Right lung (tissue), 10 donors: ENCODE measurements around the gene SPDYE6. TPM values are rescaled to one million over a fixed set of nuclear protein-coding genes. Genes with fewer than 3 reads are reported as not detected.
"Not testable (repeated sequence)": the region's sequence is repeated elsewhere in the genome, so short reads cannot be mapped to it uniquely, and the experiment has no call there.

ENCODE experiments used
- DNase-seq, 2 donors: peaks; one replicate each; pipeline ENCODE4 v3.0.0-alpha.2; 2013
- long read RNA-seq, 8 donors: transcript quantifications; one replicate each; lab custom pipeline, GENCODE V29; 2026
- polyA plus RNA-seq, 5 donors: library from polyadenylated mRNA; unstranded; fragments of 120-200 nt; gene quantifications; one replicate each; pipeline versions ENCODE4 v1.2.1 to v1.2.3, GENCODE V29; 2013; ENCODE audit warnings: inconsistent platforms in 1 of 5, low replicate concordance in 1 of 5; ENCODE audit not compliant: insufficient read length in 5 of 5, insufficient read depth in 1 of 5

The SPDYE6 gene
- polyA plus RNA-seq: 1 to 10 TPM; 2.0 to 8.6 (median 3.2) TPM
- long read RNA-seq, donor 1, partial matches to known transcripts: 9 of 9 reads
- long read RNA-seq, donor 1, other reads (novel, unspliced or antisense): 0 of 9 reads
- long read RNA-seq, donor 2: 0 reads
- long read RNA-seq, donor 3: 0 reads
- long read RNA-seq, donor 4: 0 reads
- long read RNA-seq, donor 5: 0 reads
- long read RNA-seq, donor 6, partial matches to known transcripts: 12 of 12 reads
- long read RNA-seq, donor 6, other reads (novel, unspliced or antisense): 0 of 12 reads
- long read RNA-seq, donor 7: 0 reads
- long read RNA-seq, donor 8: 0 reads

- not testable (repeated sequence) for DNase-seq
Observed at GRCh38 chr7:102356344-102356743, at the start of gene SPDYE6. TSS of gene SPDYE6 (minus strand) at chr7:102356444. CDS start at chr7:102356023, 421 bp downstream.

- DNase-seq: not testable (repeated sequence)
Observed at GRCh38 chr7:102404862-102405188, 48.6 kb upstream of the SPDYE6 start.

- DNase-seq: no peak
Observed at GRCh38 chr7:102404005-102404861, 48.0 kb upstream of the SPDYE6 start.

GRCh38 chr7:102403563-102403962 is 47.3 kb upstream of the SPDYE6 start:
- no peak for DNase-seq

GRCh38 chr7:102400360-102400759 is 44.1 kb upstream of the SPDYE6 start:
- DNase-seq: no peak

- no peak for DNase-seq
Observed at GRCh38 chr7:102398543-102398942, 42.3 kb upstream of the SPDYE6 start.

- no peak for DNase-seq
Observed at GRCh38 chr7:102396710-102397019, 40.4 kb upstream of the SPDYE6 start.

- DNase-seq: peak; percentile 90 to 92
Observed at GRCh38 chr7:102395873-102396709, 39.8 kb upstream of the SPDYE6 start, which contains the start of gene PRKRIP1. TSS of gene PRKRIP1 (plus strand) at chr7:102396363. CDS start at chr7:102396412, 49 bp downstream.

- no peak for DNase-seq
Observed at GRCh38 chr7:102395592-102395872, 39.3 kb upstream of the SPDYE6 start.

- DNase-seq: no peak
Observed at GRCh38 chr7:102393467-102393866, 37.2 kb upstream of the SPDYE6 start.

GRCh38 chr7:102392330-102392729 is 36.1 kb upstream of the SPDYE6 start:
- no peak for DNase-seq

- peak; percentile 47 to 71 for DNase-seq
Observed at GRCh38 chr7:102390697-102391484, 34.6 kb upstream of the SPDYE6 start.

GRCh38 chr7:102389810-102390209 is 33.6 kb upstream of the SPDYE6 start:
- DNase-seq: no peak

GRCh38 chr7:102387064-102387463 is 30.8 kb upstream of the SPDYE6 start:
- DNase-seq: no peak

- DNase-seq: not testable (repeated sequence)
Observed at GRCh38 chr7:102381696-102382425, 25.6 kb upstream of the SPDYE6 start.

GRCh38 chr7:102380837-102381236 is 24.6 kb upstream of the SPDYE6 start:
- not testable (repeated sequence) for DNase-seq

- DNase-seq: no peak
Observed at GRCh38 chr7:102376964-102377466, 20.8 kb upstream of the SPDYE6 start.

- not testable (repeated sequence) for DNase-seq
Observed at GRCh38 chr7:102372796-102373195, 16.6 kb upstream of the SPDYE6 start.

GRCh38 chr7:102370038-102370437 is 13.8 kb upstream of the SPDYE6 start:
- not testable (repeated sequence) for DNase-seq

GRCh38 chr7:102365390-102365789 is 9.1 kb upstream of the SPDYE6 start:
- not testable (repeated sequence) for DNase-seq
